Measurements from ENCODE around the gene PIGR.
"Not testable (repeated sequence)": the region's sequence is repeated elsewhere in the genome, so short reads cannot be mapped to it uniquely, and the experiment has no call there.

The PIGR gene

DNA sequence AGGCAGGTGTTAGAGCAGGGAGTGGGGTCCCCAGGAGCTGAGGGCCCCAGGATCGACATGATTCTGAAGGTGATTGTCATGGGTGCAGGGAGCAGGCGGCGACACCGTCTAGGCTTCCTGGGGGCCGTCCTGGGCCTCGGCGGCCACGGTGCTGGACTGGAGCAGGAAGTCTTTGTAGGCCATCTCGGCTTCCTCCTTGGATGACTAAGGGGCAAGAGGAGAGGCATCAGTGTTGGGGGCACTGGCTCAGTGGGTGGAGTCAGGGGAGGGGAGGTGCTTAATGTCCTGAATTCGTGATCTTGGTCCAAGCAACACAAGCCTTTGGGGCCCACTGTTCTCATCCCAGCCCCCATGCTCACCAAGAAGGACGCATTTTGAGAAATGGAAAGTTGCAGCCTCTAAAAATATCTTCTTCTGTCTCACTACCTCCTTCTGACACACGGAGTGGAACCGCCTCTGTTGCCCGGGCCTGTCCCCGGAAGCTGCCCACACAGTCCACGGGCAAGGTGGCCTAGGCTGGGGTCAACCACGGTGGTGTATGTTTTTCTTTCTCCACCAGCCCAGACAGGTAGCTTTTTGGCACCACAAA lies 16.0 kb downstream of the PIGR start:
- DNase-seq, result no peak

DNA sequence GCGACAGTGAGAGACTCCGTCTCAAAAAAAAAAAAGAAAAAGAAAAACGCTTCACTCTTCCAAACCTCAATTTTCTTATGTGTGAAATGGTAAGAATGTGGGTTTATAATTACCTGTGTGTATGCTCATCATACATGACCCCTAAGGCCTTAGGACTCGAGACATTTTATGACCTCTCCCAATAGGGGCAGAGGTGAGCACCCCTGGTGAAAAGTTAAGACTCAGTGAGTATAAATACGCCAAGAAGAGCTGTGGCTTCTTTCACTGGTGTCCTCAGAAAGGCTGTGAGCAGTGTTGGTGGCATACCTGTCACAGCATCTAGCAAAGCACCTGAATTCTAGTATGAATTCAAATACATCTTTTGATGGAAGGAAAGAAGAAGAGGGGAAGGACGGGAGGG lies 16.7 kb downstream of the PIGR start:
- DNase-seq, result no peak

DNA sequence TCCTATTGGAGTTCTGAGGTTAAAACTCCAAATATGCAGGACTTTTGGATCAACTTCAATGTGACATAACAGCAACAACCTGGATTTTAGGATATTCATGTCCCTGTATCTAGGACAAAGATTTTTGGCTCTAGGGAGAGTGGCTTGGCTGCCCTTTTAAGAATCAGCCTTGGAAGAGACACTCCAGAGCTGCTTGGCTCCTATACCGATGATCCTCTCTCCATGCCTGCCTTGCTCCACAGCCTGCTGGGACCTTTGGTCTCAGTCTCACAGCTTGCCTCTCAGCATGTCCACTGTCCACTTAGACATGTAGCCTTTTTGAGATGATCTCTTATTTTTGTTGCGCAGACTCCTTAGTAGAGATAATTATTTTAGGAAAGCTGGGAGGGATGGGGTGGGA lies 20.0 kb downstream of the PIGR start:
- DNase-seq, result no peak

DNA sequence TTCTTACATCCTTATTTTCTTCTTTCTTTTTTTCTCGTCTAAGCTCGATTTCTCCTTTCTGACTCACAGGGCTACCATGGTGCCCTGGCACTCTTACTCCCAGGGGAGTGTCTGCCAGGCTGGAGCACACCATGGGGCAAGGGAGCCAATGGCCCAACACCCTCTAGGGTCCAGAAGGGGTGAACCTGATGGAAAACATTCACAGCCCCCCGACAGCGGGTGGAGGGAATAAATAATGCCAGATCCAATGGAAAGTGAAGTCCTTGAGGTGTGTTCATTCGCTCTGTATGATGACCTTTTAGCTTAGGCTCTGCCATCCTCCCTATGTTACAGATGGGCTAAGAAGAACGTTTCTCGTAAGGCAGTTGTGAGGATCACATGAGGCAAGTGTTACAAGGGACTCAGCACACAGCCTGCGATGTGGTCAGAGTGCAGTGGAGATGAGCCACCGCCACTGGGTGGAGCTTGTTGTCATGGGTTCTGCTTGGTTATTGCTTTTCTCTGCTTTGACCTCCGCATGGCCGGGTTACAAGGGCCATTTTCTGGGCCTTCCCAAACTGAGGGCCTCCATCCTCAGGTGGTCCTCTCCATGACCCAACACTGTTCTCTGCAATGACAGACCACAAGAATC lies 21.0 kb downstream of the PIGR start:
- peak; percentile 44 for DNase-seq

DNA sequence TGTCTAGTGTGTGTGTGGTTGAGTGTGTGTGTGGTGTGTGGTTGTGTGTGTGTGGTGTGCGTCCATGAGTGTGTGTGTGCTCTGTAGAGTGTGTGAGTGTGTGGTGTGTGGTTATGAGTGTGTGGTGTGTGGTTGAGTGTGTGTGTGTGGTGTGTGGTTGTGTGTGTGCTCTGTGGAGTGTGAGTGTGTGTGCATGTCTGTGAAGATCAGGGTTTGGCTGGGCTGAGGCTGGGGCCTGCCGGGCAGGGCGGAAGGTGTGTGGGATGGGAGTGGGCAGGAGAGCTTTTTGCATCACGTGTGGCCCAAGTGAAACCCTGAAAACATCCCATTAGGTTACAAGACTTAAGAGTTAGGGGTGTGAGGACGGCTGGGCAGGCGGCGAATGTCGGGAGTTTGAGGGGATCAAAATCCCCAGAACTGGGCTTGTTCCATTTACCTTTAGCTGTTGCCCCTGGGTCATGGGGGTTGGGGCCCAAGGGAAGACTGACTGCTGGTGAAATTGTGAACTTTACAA lies 21.6 kb downstream of the PIGR start:
- DNase-seq, result no peak

DNA sequence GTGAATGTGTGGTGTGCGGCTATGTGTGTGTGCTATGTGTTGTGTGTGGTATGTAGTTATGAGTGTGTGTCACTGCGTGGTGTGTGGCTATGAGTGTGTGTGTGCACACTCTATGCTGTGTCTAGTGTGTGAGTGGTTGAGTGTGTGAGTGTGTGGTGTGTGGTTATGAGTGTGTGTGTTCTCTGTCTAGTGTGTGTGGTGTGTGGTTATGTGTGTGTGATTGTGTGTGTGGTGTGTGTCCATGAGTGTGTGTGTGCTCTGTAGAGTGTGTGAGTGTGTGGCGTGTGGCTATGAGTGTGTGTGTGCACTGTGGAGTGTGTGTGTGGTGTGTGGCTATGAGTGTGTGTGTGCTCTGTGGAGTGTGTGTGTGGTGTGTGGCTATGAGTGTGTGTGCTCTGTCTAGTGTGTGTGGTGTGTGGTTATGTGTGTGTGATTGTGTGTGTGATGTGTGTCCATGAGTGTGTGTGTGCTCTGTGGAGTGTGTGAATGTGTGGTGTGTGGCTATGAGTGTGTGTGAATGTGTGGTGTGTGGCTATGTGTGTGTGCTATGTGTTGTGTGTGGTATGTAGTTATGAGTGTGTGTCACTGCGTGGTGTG lies 22.2 kb downstream of the PIGR start:
- not testable (repeated sequence) for DNase-seq

DNA sequence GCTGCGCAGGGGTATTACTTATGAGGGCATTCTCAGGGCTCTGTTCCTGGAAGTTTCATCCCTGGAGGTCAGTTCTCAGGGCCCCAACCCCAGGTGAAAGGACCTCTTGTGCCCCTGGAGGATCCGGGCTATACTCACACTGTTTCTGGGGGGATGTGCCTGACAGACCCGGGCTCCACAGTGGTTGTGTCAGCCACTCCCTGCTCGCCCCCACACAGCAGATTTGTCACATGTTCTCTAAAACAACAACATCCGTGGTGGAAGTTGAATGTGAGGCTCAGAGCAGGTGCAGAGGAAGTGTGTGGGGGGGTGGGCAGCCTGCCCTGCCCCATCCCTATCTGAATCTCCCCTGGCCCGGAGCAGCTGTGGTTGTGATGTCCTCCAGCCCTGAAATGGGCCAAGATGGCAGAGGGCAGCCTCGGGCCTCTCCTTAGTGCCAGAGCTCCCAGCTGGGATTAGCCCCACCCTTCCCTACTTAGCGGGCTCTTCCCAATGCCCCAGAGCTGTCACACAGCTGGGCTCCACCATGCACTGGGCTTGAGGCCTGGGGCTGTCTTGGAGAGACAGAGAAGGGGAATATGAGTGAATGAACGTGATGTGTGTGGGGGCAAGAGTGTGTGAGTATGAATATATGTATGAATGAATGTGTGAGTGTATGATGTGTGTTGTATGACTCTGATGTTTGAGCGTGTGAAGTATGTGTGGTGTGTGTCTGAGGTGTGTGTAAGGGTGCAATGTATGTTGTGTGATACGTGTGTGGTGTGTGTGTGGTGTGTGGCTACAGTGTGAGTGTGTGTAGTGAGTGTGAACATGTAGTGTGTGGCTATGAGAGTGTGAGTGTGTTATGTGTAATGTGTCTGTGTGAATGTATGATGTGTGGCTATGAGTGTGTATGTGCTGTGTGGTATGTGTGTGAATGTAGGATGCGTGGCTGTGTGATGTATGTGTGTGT lies 23.0 kb downstream of the PIGR start:
- DNase-seq, result peak; percentile 69 to 75

DNA sequence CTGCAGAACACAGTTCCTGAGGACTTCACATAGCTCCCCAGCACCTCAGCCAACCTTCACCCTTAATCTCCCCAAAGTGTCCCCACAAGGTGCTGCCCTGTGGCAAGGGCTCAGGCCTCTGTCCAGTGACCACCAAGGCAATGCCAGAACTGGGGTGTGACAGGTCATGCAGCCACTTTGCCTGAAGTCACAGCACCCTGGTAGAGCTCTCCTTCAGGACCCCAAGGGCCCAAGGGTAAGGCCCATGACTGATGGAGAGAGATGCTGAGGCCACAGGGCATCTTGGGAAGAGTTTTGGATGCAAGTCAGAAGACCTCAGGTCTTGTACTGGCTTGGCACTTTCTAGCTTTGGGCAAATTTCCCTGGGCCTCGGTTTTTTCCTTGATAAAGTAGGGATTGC lies 23.7 kb downstream of the PIGR start:
- no peak for DNase-seq

DNA sequence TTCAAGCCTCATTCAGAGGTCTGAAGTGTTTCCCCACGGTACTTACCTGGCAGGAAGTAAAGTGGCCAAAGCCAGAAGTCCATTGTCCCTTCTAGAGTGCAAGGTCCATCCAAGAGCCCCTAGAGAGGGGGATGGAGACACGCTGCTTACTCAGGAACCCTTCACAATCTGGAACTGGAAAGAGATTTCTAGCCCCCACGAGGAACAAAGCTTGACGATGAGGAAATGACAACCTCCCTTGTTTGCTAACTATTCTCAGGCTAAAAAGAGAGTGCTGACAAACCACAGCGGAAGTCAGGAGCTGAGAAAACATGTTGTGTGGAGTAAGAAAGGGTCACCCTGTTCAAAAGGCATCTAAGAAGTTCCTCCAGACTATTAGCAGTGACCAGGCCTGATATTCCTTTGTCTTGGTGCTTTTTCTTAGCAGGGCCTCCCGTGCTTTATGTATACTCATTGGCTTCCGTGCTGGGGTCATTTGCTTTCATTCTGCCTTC lies 24.4 kb downstream of the PIGR start, which contains the start of gene FCMR:
TSS of gene FCMR (minus strand) at position 170 of the 494 bp plus-strand sequence. CDS start at position 83, 87 bp downstream.
- peak; percentile 29 to 37 for DNase-seq

DNA sequence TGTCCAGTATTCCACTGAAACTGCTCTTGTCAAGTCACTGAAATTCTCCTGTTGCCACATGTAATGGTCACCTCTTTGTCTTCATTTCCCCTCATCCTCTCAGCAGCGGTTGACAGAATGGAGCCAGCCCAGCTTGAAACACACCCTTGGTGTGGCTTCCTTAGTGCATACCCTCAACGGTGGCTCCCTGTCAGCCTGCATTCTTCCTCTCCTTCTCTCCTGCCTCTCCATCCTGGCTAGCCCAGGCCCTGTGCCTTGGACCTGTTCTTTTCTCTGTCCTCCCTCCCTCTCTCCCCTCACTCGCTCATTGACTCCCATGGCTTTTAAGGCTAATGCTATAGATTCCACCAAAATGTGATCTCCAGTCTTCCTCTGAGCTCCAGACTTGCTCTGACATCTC lies 28.2 kb downstream of the PIGR start:
- DNase-seq, result no peak

DNA sequence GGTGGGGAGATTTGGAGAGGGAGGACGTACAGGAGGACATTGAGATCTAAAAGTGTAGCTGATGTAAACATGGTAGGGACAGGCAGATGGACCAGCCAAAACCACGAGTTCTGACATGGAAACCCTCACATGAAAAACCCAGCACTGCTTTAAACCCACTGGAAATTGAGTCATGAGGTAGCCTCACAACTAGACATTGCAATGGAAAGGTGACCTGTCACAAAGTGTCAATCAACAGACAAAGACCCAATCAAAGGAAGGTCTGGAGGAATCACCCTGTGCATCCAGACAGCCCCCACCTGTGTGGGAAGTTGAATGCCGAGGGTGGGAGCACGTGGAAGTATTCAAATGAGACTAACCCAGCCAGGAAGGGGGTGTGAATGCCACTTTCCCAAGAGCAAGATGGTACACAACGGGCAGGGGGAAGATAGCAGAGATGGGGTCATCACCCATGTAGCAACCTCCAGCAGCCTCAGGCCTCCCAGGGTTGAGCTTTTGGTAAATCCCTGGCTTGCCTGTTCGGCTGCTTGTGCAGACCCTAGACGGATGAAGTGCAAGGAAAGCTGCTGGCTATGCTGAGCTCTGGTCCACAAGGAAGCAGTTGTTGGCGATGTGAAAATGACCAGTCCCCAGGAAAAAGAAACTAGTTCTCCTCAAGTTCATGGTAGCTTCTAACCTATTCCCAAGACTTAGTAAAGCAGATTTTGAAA lies 30.1 kb downstream of the PIGR start:
- peak in 1 of 2 donors; percentile 24 for DNase-seq

DNA sequence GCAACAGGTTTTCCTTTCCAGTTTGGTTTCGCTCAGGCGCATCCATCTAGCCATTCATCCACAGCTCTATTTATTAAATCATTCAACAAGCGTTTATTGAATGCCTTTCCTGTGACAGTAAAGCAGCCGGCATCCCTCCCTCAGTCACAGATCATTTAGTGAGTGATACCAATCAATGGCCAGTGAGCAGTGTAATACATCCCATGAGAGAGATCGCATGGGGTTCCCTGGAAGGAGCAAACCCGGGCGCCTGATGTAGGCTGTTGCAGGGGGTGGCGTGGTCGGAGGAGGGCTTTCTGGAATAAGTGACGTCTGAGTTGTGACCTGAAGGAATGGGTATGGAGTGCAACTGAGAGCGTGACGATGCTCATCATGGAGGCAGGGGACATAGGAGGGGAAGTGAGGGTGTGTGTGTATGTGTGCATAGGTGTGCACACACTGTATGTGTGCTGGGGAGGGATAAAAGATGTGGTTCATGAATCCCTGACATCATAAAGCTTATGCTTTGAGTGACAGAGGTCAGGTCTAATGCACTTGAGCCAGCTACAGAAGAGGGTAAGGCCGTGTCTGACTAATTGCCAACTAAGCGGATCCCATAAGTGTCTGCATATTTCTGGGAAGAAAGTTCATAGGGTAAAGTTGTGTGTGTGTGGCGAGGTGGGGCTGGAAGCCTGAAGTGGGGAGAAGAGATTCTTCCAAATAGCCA lies 31.1 kb downstream of the PIGR start:
- no peak for DNase-seq

DNA sequence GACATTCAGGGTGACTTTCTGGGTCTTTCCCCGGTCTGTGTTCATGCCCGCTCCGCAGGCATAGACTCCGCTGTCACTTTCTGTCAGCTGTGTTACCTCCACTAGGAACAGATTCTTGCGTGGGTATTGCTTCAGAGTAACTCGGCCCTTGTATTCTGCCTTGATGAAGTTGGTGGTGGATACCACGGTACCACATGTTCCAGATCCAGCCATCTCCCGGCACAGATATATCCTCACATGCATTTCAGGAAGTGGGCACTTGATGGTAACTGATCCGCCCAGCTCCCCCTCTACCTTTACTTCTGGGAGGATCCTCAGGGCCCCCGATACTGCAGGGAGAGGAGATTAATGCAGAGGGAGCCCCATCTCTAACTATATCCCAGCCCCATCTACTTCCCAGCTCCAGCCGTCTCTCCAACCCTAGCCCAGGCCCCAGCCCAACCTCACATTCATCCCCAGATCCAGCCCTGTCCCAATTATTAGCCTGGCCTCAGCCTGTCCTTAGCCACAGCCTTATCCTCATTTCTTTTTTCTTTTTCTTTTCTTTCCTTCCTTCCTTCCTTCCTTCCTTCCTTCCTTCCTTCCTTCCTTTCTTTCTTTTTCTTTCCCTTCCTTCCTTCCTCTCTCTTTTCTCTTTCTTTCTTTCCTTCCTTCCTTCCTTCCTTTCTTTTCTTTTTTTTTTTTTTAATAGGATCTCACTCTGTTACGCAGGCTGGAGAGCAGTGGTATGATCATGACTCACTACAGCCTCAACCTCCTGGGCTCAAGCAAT lies 32.3 kb downstream of the PIGR start:
- DNase-seq, result no peak

DNA sequence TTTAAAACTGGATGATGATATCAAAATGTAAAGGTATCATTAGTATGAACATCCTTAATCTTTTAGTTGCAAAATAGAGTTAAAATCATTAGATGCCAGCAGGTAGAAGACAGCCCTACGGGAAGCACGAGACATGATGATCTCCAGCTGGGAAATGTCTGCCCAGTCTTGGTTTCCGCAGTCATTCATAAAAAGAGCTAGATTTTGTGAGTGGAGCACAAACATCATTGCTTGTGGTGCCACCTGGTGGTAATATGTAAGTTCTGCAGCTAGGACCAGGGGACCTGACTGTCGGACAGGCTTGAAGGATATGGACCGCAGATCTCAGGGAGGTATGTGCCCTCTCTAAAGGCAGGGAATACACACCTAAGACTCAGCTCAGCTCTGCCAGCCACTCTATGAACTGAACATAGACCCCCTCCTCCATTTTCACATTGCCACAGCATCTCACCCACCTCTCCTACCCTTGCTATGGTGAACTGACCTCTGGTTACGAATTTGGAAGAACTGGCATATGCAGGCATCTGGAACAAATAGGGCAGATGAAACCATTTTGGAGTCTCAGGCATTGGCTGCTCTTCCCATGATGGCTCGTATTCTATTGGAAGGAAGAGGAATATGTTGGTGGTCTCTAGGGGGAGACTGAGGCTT lies 33.7 kb downstream of the PIGR start:
- peak; percentile 47 to 64 for DNase-seq

DNA sequence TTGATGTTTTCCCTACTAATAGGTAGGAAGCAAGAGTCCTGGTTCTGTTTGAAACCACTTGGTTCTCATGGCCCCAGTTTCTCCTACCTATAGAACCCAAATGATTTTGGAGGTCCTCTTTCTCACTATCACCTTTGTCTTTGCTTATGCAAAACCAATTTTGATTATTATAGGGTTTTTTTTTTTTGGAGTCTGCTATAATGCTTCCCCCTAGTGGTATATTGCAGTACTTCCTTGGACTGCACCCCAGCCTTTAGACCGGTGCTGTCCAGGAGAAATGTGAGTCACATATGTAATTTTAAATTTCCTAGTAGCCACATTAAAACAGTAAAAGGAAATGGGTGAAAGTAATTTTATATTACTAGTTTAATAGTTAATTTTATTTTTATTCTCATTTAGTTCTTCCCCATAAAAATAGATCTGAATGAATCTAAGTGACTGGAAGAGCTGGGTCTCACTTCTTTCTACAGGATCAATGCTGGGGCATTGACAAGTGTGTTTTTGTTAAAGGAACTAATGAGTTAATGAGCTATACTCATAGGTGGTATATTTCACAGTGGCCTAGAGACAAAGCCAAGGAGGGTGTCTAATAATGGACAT lies 35.1 kb downstream of the PIGR start:
- peak in 1 of 2 donors; percentile 47 for DNase-seq

DNA sequence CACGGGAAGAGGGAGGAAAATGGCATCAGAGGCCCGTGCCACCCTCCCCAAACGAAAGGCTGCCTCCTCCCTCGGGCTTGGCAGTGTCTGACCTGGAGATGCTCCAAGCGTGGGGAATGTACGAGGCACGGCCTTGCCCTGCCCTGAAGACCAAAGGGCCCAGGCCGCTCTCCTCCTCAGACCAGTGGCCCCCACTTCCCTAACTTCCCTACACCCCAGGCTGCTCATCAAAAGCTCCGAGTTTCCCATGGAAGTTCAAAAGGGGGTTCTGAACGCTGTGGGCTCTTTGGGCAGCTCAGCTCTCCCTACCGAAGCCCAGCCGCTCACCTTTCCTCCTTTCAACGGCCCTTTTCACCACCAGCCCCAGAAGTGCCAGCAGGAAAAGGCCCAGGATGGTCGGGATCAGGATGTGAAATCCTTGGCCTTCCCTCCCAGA lies 36.4 kb downstream of the PIGR start:
- DNase-seq, result no peak

DNA sequence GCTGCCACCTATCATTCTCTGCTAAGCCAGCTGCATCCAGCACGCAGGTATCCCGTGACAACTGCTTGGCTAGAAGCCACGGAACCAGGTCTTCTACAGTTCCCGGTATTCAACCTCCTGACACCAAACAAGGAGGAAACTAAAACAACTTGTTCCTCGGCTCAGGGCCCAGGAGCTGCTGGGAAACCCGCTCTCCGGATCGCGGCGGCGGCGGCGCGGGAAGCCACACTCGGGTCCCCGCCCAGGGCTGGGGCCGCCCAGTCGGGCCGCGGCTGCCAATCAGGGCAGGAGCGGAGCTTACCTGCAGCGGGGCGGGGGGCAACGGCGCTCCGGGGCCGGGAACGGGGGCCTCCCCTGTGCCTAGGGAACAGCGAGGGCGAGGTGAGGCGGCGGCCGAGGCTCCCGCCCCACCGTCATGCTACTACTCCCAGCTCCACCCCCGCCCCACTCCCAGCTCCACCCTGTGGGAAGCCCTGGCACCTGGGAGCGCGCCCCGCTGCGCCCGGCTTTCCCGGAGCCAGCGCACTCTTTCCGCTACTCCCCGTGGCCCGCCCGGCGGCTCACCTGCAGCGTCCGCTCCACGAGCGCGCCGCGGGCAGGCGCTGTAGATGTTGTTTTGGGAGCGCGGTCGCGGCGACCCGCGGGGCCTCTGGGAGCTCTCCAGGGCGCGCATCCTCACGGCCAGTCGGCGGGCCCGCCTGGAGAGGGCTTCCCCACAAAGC lies 36.9 kb downstream of the PIGR start:
- DNase-seq, result peak; percentile 41 to 42

DNA sequence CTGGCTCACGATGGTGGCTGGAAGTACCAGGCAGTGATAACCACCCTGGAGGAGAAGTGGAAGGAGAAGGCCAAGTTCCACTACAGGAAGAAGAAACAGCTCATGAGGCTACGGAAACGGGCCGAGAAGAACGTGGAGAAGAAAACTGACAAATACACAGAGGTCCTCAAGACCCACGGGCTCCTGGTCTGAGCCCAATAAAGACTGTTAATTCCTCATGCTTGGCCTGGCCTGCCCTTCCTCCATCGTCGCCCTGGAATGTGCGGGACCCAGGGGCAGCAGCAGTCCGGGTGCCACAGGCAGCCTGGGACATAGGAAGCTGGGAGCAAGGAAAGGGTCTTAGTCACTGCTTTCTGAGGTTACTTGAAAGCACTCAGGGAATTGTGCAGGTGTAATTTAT lies 38.2 kb downstream of the PIGR start:
- no peak for DNase-seq
